Glomerular endothelial cell (primary cell): Measurements from ENCODE around the gene CPD. TPM values are rescaled to one million over a fixed set of nuclear protein-coding genes. Genes with fewer than 3 reads are reported as not detected.
"Not testable (repeated sequence)": the region's sequence is repeated elsewhere in the genome, so short reads cannot be mapped to it uniquely, and the experiment has no call there.

Experiments
- DNase-seq: peaks from one replicate; pipeline ENCODE4 v3.0.0-alpha.2; 2011; ENCODE audit warnings: low read depth, low spot score; ENCODE audit errors: extremely low read depth
- total RNA-seq: library from RNA; depleted of rRNA; stranded (reverse); fragments of >200 nt; gene quantifications from 2 replicates; pipeline ENCODE4 v1.2.3, GENCODE V29; 2015

The CPD gene
- total RNA-seq, 1 donor from 2014 or later = 116 TPM

- DNase-seq = no peak
These were observed 43.4 kb downstream of the CPD start for GRCh38 chr17:30422171-30422570.

DNA sequence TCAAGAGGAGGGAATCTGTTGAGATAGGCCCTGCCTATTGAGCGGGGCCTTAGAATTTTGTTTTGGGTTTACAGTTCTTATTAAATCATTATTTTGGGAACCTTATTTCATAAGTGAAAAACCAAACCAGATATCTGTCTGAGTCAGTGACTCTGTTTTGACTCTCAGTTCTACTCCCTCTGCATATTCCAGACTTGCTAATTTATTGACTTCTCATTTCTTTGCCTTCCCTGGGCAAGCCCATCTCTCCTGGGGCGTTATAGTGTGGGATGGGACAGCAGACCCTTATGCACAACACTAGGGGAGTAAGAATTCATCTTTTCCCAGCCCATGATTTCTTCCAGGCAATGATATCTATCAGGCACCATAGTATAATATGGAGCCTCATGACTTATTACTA lies 45.7 kb downstream of the CPD start:
- no peak for DNase-seq

- DNase-seq = no peak
These were observed 47.6 kb downstream of the CPD start for GRCh38 chr17:30426292-30426691.

GRCh38 chr17:30427611-30428010 lies 48.9 kb downstream of the CPD start:
- DNase-seq = no peak

DNA sequence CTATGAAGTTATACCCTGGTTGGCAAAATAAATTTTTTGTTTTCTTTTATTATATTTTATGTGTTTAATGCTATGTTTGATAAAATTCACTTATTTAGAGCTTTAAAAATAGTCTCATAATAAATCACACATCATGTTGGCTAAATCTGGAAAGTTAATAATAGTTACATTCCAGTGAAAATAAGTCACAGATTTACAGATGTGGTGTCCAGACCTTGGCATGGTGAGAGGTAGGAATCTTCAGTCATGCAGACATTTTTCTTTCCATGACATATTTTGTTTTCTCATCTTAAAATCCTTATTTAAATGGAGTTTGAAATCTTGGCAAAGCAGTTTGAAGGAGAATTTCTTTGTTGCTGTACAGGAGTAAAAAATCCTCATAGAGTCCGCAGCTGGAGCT lies 50.4 kb downstream of the CPD start:
- DNase-seq = no peak

GRCh38 chr17:30433514-30433913 lies 54.8 kb downstream of the CPD start:
- peak; percentile 90 for DNase-seq

GRCh38 chr17:30436729-30437128 lies 58.0 kb downstream of the CPD start:
- no peak for DNase-seq

GRCh38 chr17:30443721-30444120 lies 65.0 kb downstream of the CPD start:
- no peak for DNase-seq

GRCh38 chr17:30446640-30447039 lies 67.9 kb downstream of the CPD start:
- not testable (repeated sequence) for DNase-seq

GRCh38 chr17:30449480-30449879 lies 70.8 kb downstream of the CPD start:
- DNase-seq = no peak

DNA sequence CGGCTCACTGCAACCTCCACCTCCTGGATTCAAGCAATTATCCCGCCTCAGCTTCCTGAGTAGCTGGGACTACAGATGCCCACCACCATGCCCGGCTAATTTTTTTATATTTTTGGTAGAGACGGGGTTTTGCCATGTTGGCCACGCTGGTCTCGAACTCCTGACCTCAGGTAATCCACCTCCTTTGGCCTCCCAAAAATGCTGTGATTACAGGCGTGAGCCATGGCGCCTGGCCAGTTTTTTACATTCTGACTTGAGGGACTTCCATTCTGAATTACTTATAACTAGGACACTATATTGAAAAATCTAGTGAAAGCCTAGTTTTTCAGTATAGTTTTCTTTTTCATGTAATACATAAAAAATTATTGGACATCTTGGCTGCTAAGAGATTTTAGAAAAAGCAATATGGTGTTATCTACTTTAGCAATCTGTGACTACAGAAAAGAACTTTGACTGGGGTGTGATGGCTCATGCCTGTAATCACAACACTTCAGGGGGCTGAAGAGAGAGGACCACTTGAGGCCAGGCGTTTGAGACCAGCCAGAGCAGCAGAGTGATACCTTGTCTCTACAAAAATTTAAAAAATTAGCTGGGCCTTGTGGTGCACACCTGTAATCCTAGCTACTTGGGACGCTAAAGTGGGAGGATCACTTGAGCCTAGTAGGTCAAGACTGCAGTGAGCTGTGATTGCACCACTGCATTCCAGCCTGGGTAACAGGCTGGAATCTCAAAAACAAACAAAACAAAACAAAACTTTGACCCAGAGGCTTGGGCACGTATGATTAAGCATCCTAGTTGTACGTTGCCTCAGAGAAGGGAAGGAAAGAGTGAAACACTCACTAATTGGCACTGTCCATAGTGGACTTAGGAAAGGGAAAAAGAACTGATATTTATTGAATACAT lies 71.6 kb downstream of the CPD start:
- DNase-seq = no peak

- DNase-seq = no peak
These were observed 75.9 kb downstream of the CPD start for GRCh38 chr17:30454635-30455034.

- no peak for DNase-seq
These were observed 79.6 kb downstream of the CPD start for GRCh38 chr17:30458371-30458770.

DNA sequence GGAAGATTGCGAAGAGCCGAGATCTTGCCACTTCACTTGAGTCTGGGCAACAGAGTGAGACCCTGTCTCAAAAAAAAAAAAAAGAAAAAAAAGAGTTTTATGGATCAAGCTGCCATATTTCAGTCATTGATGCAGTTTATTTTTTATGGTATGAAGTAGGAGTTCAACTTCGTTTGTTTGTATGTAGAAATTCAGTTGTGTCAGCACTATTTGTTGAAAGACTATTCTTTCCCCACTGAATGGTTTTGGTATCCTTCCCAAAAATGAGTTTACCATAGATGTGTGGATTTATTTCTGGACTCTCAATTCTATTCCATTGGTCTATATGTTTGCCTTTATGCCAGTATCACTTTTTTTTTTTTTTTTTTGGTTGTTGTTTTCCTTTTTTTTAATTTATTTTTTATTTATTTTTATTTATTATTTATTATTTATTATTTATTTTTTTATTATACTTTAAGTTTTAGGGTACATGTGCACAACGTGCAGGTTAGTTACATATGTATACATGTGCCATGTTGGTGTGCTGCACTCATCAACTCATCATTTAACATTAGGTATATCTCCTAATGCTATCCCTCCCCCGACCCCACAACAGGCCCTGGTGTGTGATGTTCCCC lies 80.2 kb downstream of the CPD start:
- not testable (repeated sequence) for DNase-seq

- DNase-seq = no peak
These were observed 89.7 kb downstream of the CPD start for GRCh38 chr17:30468465-30468864.

DNA sequence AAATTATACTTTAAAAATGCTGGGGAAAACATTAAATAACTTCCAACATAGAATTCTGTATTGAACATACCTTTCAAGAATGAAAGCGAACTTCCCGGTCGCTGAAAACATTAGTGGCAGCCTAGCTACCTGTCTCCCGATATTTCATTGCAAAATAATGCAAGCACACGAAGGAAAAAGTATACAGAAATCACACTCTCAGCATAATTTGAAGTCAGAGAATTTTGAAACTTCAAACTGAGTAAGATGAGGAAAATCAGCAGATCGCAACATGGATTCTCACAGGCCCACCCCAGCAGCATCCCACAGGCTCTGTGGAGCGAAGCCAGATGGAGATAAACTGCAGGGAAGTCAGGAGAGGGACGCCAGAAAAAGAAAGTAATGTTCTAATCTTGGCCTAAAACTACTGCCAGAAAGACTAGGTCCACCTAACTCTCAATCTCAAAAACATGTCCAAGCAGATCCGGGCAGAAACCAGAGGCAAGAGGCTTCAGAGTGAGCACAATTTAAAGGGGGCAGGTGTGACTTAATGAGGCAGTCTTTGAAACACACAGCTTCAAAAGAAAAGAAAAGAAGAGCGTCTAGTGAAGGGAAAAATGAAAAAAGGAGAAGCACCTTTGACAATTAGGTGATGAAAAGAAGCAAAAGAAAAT lies 93.6 kb downstream of the CPD start:
- DNase-seq = no peak

- DNase-seq = no peak
These were observed 96.5 kb downstream of the CPD start for GRCh38 chr17:30475206-30475605.

GRCh38 chr17:30476726-30477082 lies 98.0 kb downstream of the CPD start:
- peak; percentile 3 for DNase-seq

- peak; percentile 84 for DNase-seq
These were observed 98.5 kb downstream of the CPD start, which contains the start of gene GOSR1 for GRCh38 chr17:30477083-30477773. TSS of gene GOSR1 (plus strand) at chr17:30477408. CDS start at chr17:30477434, 26 bp downstream.

DNA sequence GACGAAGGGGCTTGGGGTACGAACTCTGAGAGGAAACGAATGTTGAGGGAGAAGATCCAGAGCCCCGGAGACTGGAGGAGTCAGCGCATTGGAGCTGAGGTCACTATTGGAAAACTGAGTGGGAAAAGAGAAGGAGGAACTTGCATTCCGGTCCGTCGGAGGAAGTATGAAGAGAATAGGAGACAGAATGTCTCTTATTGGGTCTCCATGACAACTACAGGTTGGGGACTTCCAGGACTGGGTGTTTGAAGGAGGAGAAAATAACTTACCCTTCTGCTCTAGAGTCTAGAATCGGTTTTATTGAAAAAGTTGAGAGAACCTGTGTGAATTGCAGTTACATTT lies 99.0 kb downstream of the CPD start:
- DNase-seq = peak; percentile 3

DNA sequence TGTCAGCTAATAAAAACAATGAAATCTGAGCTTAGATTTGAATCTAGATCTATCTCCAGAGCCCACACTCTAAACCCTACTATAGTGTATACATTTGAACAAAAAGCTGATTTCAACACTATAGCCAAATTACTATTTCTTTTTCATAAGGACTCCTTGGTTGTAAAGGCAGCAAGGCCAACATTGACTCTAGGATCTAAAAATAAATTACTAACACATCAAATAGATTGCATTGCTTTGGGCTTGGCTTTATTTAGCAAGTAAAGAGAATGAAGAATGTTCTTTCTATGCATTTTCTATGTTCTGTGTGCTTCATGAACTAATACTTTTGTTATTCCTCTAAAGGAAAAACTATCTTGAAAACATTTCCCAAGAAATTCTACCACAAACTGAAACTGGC lies 103.8 kb downstream of the CPD start:
- DNase-seq = no peak
